Endothelial cell (in vitro differentiated cells): Measurements from ENCODE around the gene UBE2G2. TPM values are rescaled to one million over a fixed set of nuclear protein-coding genes. Genes with fewer than 3 reads are reported as not detected.

ENCODE experiments used
- DNase-seq: peaks from one replicate; pipeline ENCODE4 v3.0.0; 2021; ENCODE audit warnings: low spot score
- H3K27ac Mint-ChIP-seq: one replicate; pipeline ENCODE4 v1.8.0; 2021; ENCODE audit warnings: mixed read lengths, inconsistent platforms; ENCODE audit not compliant: unreplicated experiment
- H3K27me3 Mint-ChIP-seq: one replicate; pipeline ENCODE4 v1.8.0; 2021; ENCODE audit warnings: mild to moderate bottlenecking, moderate library complexity, mixed read lengths, inconsistent platforms; ENCODE audit not compliant: unreplicated experiment
- H3K36me3 Mint-ChIP-seq: one replicate; pipeline ENCODE4 v1.8.0; 2021; ENCODE audit warnings: mild to moderate bottlenecking, low read depth, mixed read lengths, inconsistent platforms; ENCODE audit not compliant: unreplicated experiment
- H3K4me1 Mint-ChIP-seq: one replicate; pipeline ENCODE4 v1.8.0; 2021; ENCODE audit warnings: mild to moderate bottlenecking, mixed read lengths, inconsistent platforms; ENCODE audit not compliant: unreplicated experiment
- H3K4me3 Mint-ChIP-seq: one replicate; pipeline ENCODE4 v1.8.0; 2021; ENCODE audit warnings: mild to moderate bottlenecking, mixed read lengths, inconsistent platforms; ENCODE audit not compliant: unreplicated experiment
- H3K9me3 Mint-ChIP-seq: one replicate; pipeline ENCODE4 v1.8.0; 2021; ENCODE audit warnings: mixed read lengths, inconsistent platforms; ENCODE audit not compliant: unreplicated experiment
- CTCF ChIP-seq: fragments of 200-600 bp; sonication (generic); IDR thresholded peaks from one replicate; pipeline ENCODE4 v1.5.0; 2021; ENCODE audit warnings: antibody characterized with exemption; ENCODE audit not compliant: unreplicated experiment
- total RNA-seq: library from RNA; stranded (reverse); fragmentation: NEBNext Ultra II Directional; extraction: Animal tissue kit (Norgen Biotek cat#: 25700); gene quantifications from one replicate; pipeline ENCODE4 v1.2.1, GENCODE V29; 2021; ENCODE audit not compliant: unreplicated experiment

The UBE2G2 gene
- total RNA-seq, 1 donor from 2014 or later, result 49.6 TPM

DNA sequence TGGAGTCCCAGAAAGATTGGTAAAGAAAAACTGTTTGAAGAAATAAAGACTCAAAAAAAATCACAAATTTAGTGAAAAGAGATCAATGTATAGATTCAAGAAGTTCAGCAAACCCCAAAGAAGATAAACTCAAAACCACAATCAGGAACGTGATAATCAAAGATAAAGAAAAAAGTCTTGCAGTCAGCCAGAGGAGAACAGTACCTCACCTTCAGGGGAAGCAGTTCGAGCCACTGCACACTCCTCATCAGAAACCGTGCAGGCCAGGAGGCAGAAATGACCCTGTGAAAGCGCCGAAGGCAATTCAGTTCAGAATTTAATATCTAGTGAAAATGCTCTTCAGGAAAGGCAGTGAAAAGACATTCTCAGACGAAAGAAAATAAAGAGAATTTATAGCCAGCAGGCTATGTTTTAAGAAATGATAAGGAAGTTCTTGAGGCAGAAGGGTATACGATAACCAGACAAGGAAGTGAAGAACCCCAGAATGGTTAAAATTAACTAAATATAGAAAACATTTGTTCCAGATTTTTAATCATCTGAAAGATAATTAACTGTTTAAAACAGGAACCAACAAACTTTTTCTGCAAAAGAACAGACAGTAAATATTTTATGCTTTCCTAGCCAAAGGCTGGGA is 29.7 kb upstream of the UBE2G2 start:
- no peak for DNase-seq
- H3K36me3 Mint-ChIP-seq, result peaks cover 18% of the 10 kb centered on the region
- H3K9me3 Mint-ChIP-seq, result peaks cover 13% of the 10 kb centered on the region
- TF ChIP-seq CTCF, result no peak
- H3K27me3 Mint-ChIP-seq, result peaks cover 2% of the 10 kb centered on the region
- no peak overlapping the region for H3K27ac Mint-ChIP-seq
- H3K4me3 Mint-ChIP-seq, result no peak overlapping the region
- H3K4me1 Mint-ChIP-seq, result no peaks in the 10 kb centered on the region

DNA sequence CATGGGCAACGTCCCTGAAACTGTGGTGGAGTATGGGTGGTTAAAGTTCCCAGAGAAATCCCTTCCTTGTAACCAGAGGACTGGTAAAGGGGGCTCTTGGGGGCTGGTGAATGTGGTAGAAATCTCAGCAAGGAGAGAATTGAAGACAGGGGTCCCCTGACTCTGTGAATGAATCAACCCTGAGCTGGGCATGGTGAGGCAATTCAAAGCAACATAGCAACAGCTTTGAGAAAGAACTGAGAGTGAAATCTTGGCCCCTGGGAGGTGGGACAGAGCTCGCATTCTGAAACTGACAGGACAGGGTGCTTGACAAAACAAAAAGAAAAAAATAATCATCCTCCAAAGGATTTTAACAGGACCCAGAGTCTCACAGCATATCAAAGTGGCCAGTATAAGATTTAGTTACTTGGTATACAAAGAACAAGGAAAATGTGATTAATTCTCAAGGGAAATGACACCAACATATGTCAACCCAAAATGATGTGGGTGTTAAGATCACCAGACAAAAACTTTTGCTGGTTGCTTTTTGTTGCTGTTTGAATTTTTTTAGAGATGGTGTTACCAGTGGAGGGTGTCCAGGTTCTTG is 28.0 kb upstream of the UBE2G2 start:
- Mint-ChIP-seq H3K27ac (no peak overlapping the region), H3K9me3 (peaks cover 13% of the 10 kb centered on the region), H3K36me3 (peaks cover 18% of the 10 kb centered on the region), H3K4me3 (no peak overlapping the region), H3K4me1 (no peaks in the 10 kb centered on the region), H3K27me3 (peaks cover 2% of the 10 kb centered on the region)
- DNase-seq, result no peak
- no peak for TF ChIP-seq CTCF

DNA sequence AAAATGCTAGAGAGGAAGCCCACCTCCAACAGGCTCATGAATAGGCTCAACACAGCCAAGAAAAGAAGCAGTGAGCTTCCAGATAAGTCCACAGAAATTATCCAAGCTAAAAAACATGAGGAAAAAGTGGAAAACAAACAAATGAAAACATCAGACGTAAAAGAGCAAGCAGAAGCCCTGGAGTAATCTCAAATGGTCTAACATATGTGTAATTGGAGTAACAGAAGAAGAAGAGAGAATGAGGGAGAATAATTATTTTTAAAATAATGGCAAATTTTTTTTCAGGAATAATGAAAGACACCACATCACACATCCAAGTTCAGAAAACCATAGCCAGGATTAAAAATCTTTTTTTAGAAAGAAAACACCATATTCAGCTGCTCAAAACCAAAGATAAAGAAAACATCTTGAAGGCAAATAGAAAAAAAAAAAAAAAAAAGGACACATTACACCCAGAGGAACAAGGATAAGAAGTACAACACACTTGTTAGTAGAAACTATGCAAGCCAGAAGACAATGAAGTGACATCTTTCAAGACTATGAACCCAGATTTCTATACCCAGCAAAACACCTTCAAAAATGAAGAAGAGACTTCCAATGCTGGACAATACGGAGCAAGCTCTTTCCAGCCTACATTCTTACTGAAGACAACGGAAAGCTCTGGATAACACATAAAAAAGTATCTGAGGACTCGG is 26.9 kb upstream of the UBE2G2 start:
- Mint-ChIP-seq H3K27ac (no peak overlapping the region), H3K4me1 (no peaks in the 10 kb centered on the region), H3K4me3 (no peak overlapping the region), H3K27me3 (peaks cover 4% of the 10 kb centered on the region), H3K36me3 (peaks cover 22% of the 10 kb centered on the region), H3K9me3 (peaks cover 18% of the 10 kb centered on the region)
- no peak for TF ChIP-seq CTCF
- no peak for DNase-seq

- H3K4me3 Mint-ChIP-seq, result peak overlapping the region; percentile 81
- peaks cover 10% of the 10 kb centered on the region for H3K27me3 Mint-ChIP-seq
- H3K4me1 Mint-ChIP-seq, result no peaks in the 10 kb centered on the region
- TF ChIP-seq CTCF, result no peak
- peaks cover 24% of the 10 kb centered on the region for H3K9me3 Mint-ChIP-seq
- no peak overlapping the region for H3K27ac Mint-ChIP-seq
- DNase-seq, result no peak
- peaks cover 24% of the 10 kb centered on the region for H3K36me3 Mint-ChIP-seq
Observed at GRCh38 chr21:44823179-44823660, 21.6 kb upstream of the UBE2G2 start.
